Endodermal cell (in vitro differentiated cells): Measurements from ENCODE around the gene SNX13. TPM values are rescaled to one million over a fixed set of nuclear protein-coding genes. Genes with fewer than 3 reads are reported as not detected.

ENCODE experiments used
- DNase-seq: peaks from one replicate; pipeline ENCODE4 v3.0.0-alpha.2; 2017
- H3K27ac ChIP-seq: 2 replicates; pipeline ENCODE4 v1.5.1; 2013; ENCODE audit warnings: mild to moderate bottlenecking, low read depth, low read length, moderate library complexity
- H3K27me3 ChIP-seq: 2 replicates; pipeline ENCODE4 v1.6.1; 2013; ENCODE audit warnings: mild to moderate bottlenecking, low read length, moderate library complexity; ENCODE audit not compliant: insufficient read depth, control insufficient read depth, poor library complexity, severe bottlenecking
- H3K36me3 ChIP-seq: 2 replicates; pipeline ENCODE4 v1.7.0; 2013; ENCODE audit warnings: mild to moderate bottlenecking, low read length, moderate library complexity; ENCODE audit not compliant: control insufficient read depth, insufficient read depth
- H3K4me1 ChIP-seq: one replicate; pipeline ENCODE4 v1.7.0; 2013; ENCODE audit warnings: low read length; ENCODE audit not compliant: control insufficient read depth, insufficient read depth
- H3K4me3 ChIP-seq: 2 replicates; pipeline ENCODE4 v1.5.1; 2013; ENCODE audit warnings: mild to moderate bottlenecking, low read length, moderate library complexity
- H3K9ac ChIP-seq: 2 replicates; pipeline ENCODE4 v1.6.1; 2013; ENCODE audit warnings: mild to moderate bottlenecking, low read length, moderate library complexity; ENCODE audit not compliant: poor library complexity, severe bottlenecking; ENCODE audit errors: extremely low read depth
- H3K9me3 ChIP-seq: 2 replicates; pipeline ENCODE4 v1.6.1; 2013; ENCODE audit warnings: mild to moderate bottlenecking, low read length, moderate library complexity; ENCODE audit not compliant: control insufficient read depth
- H3K27ac Mint-ChIP-seq: 2 replicates; pipeline ENCODE4 v1.8.0; 2020; ENCODE audit warnings: mixed read lengths
- H3K27me3 Mint-ChIP-seq: 2 replicates; pipeline ENCODE4 v1.8.0; 2021; ENCODE audit warnings: mild to moderate bottlenecking, mixed read lengths; ENCODE audit not compliant: insufficient read depth
- H3K36me3 Mint-ChIP-seq: 2 replicates; pipeline ENCODE4 v1.8.0; 2020; ENCODE audit warnings: low read depth, mixed read lengths
- H3K4me1 Mint-ChIP-seq: 2 replicates; pipeline ENCODE4 v1.8.0; 2020; ENCODE audit warnings: mixed read lengths
- H3K4me3 Mint-ChIP-seq: 2 replicates; pipeline ENCODE4 v1.8.0; 2020; ENCODE audit warnings: mild to moderate bottlenecking, moderate library complexity, mixed read lengths
- H3K9me3 Mint-ChIP-seq: 2 replicates; pipeline ENCODE4 v1.8.0; 2020; ENCODE audit warnings: mild to moderate bottlenecking, mixed read lengths
- WGBS, 2 experiments: methylation state at CpG; one replicate each; pipeline versions ENCODE4 v1.1.5 to v1.1.7; 2013; ENCODE audit warnings: missing lambda C conversion rate in 2 of 2, mixed read lengths in 1 of 2; ENCODE audit not compliant: insufficient coverage in 1 of 2, insufficient read length in 1 of 2; 5-methylcytosine and 5-hydroxymethylcytosine counted together
- total RNA-seq, 2 donors: library from RNA; stranded (reverse); fragmentation: NEBNext Ultra II Directional in 1 of 2; extraction: Animal tissue kit (Norgen Biotek cat#: 25700) in 1 of 2; gene quantifications; 2 replicates in 1 of 2; 3 replicates in 1 of 2; pipeline ENCODE4 v1.2.1, GENCODE V29; 2021
- TF ChIP-seq, protein P1 (sequence below): fragments of 200-600 bp; sonication (generic); conservative IDR thresholded peaks from 2 replicates; pipeline ENCODE4 v1.5.0; 2021; ENCODE audit warnings: antibody characterized with exemption, mild to moderate bottlenecking

SNX13 gene
- total RNA-seq, 2 donors from 2014 or later, result 32.8 to 38.8 TPM

GRCh38 chr7:17807242-17807641 is 133.1 kb downstream of the SNX13 start:
- no peak overlapping the region for H3K27ac ChIP-seq
- H3K36me3 ChIP-seq, result peaks cover 15% of the 10 kb centered on the region
- Mint-ChIP-seq H3K27me3 (no peaks in the 10 kb centered on the region), H3K27ac (peak overlapping the region; percentile 79), H3K9me3 (peaks cover 13% of the 10 kb centered on the region), H3K36me3 (peaks cover 34% of the 10 kb centered on the region), H3K4me3 (no peak overlapping the region), H3K4me1 (peaks cover 15% of the 10 kb centered on the region)
- no peak overlapping the region for H3K4me3 ChIP-seq
- no peak overlapping the region for H3K9ac ChIP-seq
- no peaks in the 10 kb centered on the region for H3K27me3 ChIP-seq
- TF ChIP-seq, protein P1, sequence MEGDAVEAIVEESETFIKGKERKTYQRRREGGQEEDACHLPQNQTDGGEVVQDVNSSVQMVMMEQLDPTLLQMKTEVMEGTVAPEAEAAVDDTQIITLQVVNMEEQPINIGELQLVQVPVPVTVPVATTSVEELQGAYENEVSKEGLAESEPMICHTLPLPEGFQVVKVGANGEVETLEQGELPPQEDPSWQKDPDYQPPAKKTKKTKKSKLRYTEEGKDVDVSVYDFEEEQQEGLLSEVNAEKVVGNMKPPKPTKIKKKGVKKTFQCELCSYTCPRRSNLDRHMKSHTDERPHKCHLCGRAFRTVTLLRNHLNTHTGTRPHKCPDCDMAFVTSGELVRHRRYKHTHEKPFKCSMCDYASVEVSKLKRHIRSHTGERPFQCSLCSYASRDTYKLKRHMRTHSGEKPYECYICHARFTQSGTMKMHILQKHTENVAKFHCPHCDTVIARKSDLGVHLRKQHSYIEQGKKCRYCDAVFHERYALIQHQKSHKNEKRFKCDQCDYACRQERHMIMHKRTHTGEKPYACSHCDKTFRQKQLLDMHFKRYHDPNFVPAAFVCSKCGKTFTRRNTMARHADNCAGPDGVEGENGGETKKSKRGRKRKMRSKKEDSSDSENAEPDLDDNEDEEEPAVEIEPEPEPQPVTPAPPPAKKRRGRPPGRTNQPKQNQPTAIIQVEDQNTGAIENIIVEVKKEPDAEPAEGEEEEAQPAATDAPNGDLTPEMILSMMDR, result no peak
- DNase-seq, result peak; percentile 67
- peaks cover 8% of the 10 kb centered on the region for H3K4me1 ChIP-seq
- peaks cover 1% of the 10 kb centered on the region for H3K9me3 ChIP-seq
- 83 to 84% methylated on average over 5 to 9 of the region's 9 CpGs for WGBS, 2 experiments

DNA sequence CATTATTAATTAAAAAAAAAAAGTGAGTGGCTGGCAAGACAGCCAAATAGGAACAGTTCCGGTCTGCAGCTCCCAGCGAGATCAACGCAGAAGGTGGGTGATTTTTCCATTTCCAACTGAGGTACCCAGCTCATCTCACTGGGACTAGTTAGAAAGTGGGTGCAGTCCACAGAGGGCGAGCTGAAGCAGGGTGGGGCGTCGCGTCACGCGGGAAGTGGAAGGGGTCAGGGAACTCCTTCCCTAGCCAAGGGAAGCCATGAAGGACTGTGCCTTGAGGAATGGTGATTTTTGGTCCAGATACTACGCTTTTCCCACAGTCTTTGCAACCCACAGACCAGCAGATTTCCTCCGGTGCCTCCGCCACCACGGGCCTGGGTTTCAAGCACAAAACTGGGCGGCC is 133.7 kb downstream of the SNX13 start:
- no peaks in the 10 kb centered on the region for H3K27me3 ChIP-seq
- Mint-ChIP-seq H3K36me3 (peaks cover 28% of the 10 kb centered on the region), H3K27me3 (no peaks in the 10 kb centered on the region), H3K27ac (peak overlapping the region; percentile 77), H3K9me3 (peaks cover 7% of the 10 kb centered on the region), H3K4me1 (peaks cover 15% of the 10 kb centered on the region), H3K4me3 (no peak overlapping the region)
- no peak overlapping the region for H3K4me3 ChIP-seq
- H3K9me3 ChIP-seq, result no peaks in the 10 kb centered on the region
- TF ChIP-seq, protein P1, result no peak
- no peak overlapping the region for H3K9ac ChIP-seq
- no peak for DNase-seq
- no peak overlapping the region for H3K27ac ChIP-seq
- 85 to 89% methylated on average over 12 to 14 of the region's 14 CpGs for WGBS, 2 experiments
- H3K4me1 ChIP-seq, result peaks cover 8% of the 10 kb centered on the region
- H3K36me3 ChIP-seq, result peaks cover 18% of the 10 kb centered on the region

- Histone ChIP-seq H3K27me3 (no peaks in the 10 kb centered on the region), H3K4me3 (no peak overlapping the region), H3K36me3 (peaks cover 28% of the 10 kb centered on the region), H3K4me1 (peaks cover 3% of the 10 kb centered on the region), H3K9me3 (no peaks in the 10 kb centered on the region), H3K9ac (no peak overlapping the region), H3K27ac (no peak overlapping the region)
- TF ChIP-seq, protein P1, result no peak
- Mint-ChIP-seq H3K27me3 (no peaks in the 10 kb centered on the region), H3K27ac (no peak overlapping the region), H3K4me3 (no peak overlapping the region), H3K36me3 (peaks cover 30% of the 10 kb centered on the region), H3K4me1 (peaks cover 4% of the 10 kb centered on the region), H3K9me3 (no peaks in the 10 kb centered on the region)
- WGBS, 2 experiments, result 90% methylated on average over 2 of the region's 2 CpGs; no CpG with 5 or more reads in 1 of the 2 experiments
- DNase-seq, result no peak
These were observed 138.2 kb downstream of the SNX13 start for GRCh38 chr7:17802056-17802455.
